ENCODE data around the gene GATAD2A.

Gene GATAD2A

DNA sequence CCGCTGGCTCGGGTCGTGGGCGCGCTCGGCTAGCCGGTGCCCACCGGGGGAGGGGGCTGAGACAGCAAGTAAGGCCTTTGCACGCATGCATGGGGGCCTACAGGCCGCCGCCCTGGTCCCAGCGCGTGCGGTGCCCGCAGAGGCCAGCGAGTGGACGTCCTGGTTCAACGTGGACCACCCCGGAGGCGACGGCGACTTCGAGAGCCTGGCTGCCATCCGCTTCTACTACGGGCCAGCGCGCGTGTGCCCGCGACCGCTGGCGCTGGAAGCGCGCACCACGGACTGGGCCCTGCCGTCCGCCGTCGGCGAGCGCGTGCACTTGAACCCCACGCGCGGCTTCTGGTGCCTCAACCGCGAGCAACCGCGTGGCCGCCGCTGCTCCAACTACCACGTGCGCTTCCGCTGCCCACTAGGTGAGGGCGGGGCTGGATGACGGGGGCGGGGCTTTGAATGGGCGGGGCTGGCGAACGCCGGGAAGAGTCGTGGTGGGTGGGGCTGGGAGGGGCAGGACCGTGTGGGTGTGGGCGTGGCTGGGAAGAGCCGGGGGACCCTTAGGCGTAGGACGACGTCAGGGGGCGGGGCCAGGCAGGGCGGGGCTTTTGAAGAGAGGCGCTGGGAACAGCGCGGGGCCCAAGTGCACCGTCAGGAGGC lies 134.7 kb downstream of the GATAD2A start:
- Histone ChIP-seq H3K9ac (ENCODE audit: low read length) (no peak overlapping the region), H4K8ac (ENCODE audit: low read length) (no peak overlapping the region), H3K27me3 (ENCODE audit: control insufficient read depth in 1 of 2, insufficient read depth in 1 of 2, low read length in 2 of 2) (peaks cover 7 to 66% of the 10 kb centered on the region in 2 experiments), H3K23ac (ENCODE audit: low read length in 2 of 2) (no peak overlapping the region), H3K79me1 (replicated peaks; ENCODE audit: low read length, poor library complexity, severe bottlenecking) (no peaks in the 10 kb centered on the region), H3K4ac (ENCODE audit: low read depth in 1 of 2, low read length in 2 of 2) (no peak overlapping the region), H2AK5ac (ENCODE audit: low read length, severe bottlenecking) (no peak overlapping the region), H3K14ac (ENCODE audit: low read length in 2 of 2) (no peak overlapping the region), H2BK120ac (ENCODE audit: low read depth, low read length) (no peak overlapping the region), H3K27ac (ENCODE audit: low read length, poor library complexity, severe bottlenecking) (no peak overlapping the region), H3K18ac (ENCODE audit: low read depth in 1 of 2, low read length in 2 of 2) (no peak overlapping the region), H3K9me3 (ENCODE audit: control insufficient read depth, low read length) (no peaks in the 10 kb centered on the region), H2BK15ac (ENCODE audit: low read depth, poor library complexity, severe bottlenecking) (no peak overlapping the region), H4K91ac (ENCODE audit: low read length) (no peak overlapping the region), H3K36me3 (ENCODE audit: control insufficient read depth in 1 of 2, insufficient read depth in 2 of 2, low read depth in 1 of 2, low read length in 2 of 2) (peaks cover 0 to 16% of the 10 kb centered on the region in 2 experiments), H3K4me1 (ENCODE audit: control insufficient read depth, insufficient read depth, low read depth, low read length) (peaks cover 14% of the 10 kb centered on the region), H3K4me3 (ENCODE audit: insufficient read depth in 1 of 2, low read depth in 1 of 2, low read length in 2 of 2) (no peak overlapping the region), H2BK5ac (ENCODE audit: low read depth, low read length, poor library complexity, severe bottlenecking) (no peak overlapping the region), H3K4me2 (ENCODE audit: low read length, poor library complexity, severe bottlenecking) (no peak overlapping the region), H2BK12ac (ENCODE audit: low read length in 2 of 2) (no peak overlapping the region), H2AFZ (ENCODE audit: low read depth, low read length) (no peak overlapping the region)
- peak; percentile 38 for DNase-seq
- WGBS = 55% methylated on average over 67 of the region's 74 CpGs

DNA sequence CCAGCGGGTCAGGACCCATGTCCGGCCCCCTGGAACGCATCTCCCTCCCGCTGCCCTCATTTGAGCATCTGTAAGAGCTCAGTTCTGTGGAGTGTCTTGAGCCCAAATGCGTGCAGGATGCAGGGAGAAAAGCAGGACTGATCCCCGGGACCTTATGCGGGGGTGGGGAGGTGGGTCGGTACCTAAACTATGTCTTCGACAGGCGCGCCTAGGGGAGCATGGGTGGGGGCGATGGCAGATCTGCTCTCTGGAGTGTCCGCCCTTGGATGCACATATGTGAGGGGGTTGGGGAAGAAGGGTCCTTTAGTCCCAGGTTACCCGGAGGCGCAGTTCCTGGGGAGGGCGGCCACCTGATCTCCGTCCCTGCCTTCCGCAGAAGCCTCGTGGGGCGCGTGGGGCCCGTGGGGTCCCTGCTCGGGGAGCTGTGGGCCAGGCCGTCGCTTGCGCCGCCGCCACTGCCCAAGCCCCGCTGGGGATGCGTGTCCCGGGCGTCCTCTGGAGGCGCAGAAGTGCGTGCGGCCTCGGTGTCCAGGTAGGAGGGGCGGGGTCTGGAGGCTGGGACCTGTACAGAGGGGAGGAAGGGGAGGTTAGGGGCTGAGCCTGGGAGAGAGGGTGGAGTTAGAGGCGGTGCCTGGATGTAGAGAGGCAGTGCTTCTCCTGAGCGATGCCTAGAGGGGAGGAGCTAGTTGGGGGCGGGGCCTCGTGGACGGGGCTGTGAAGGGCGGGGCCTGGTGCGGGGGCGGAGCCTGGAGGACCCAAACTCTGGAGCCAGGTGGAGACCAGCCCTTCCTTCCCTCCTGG lies 135.4 kb downstream of the GATAD2A start:
- H3K14ac ChIP-seq (ENCODE audit: low read length in 2 of 2) = no peak overlapping the region
- peaks cover 14% of the 10 kb centered on the region for H3K4me1 ChIP-seq (ENCODE audit: control insufficient read depth, insufficient read depth, low read depth, low read length)
- H2AFZ ChIP-seq (ENCODE audit: low read depth, low read length) = peak overlapping the region; percentile 29
- H2BK5ac ChIP-seq (ENCODE audit: low read depth, low read length, poor library complexity, severe bottlenecking) = no peak overlapping the region
- no peak overlapping the region for H3K4me3 ChIP-seq (ENCODE audit: insufficient read depth in 1 of 2, low read depth in 1 of 2, low read length in 2 of 2)
- H3K79me1 ChIP-seq (replicated peaks; ENCODE audit: low read length, poor library complexity, severe bottlenecking) = no peaks in the 10 kb centered on the region
- H2BK120ac ChIP-seq (ENCODE audit: low read depth, low read length) = no peak overlapping the region
- H3K4ac ChIP-seq (ENCODE audit: low read depth in 1 of 2, low read length in 2 of 2) = no peak overlapping the region
- DNase-seq = peak; percentile 43
- no peak overlapping the region for H3K23ac ChIP-seq (ENCODE audit: low read length in 2 of 2)
- H2AK5ac ChIP-seq (ENCODE audit: low read length, severe bottlenecking) = no peak overlapping the region
- H3K27ac ChIP-seq (ENCODE audit: low read length, poor library complexity, severe bottlenecking) = no peak overlapping the region
- no peak overlapping the region for H2BK15ac ChIP-seq (ENCODE audit: low read depth, poor library complexity, severe bottlenecking)
- H3K9me3 ChIP-seq (ENCODE audit: control insufficient read depth, low read length) = no peaks in the 10 kb centered on the region
- H4K91ac ChIP-seq (ENCODE audit: low read length) = no peak overlapping the region
- peaks cover 7 to 66% of the 10 kb centered on the region in 2 experiments for H3K27me3 ChIP-seq (ENCODE audit: control insufficient read depth in 1 of 2, insufficient read depth in 1 of 2, low read length in 2 of 2)
- H3K9ac ChIP-seq (ENCODE audit: low read length) = no peak overlapping the region
- 20% methylated on average over 45 of the region's 45 CpGs for WGBS
- H3K18ac ChIP-seq (ENCODE audit: low read depth in 1 of 2, low read length in 2 of 2) = peak overlapping the region in 1 of 2 experiments; percentile 34
- H3K4me2 ChIP-seq (ENCODE audit: low read length, poor library complexity, severe bottlenecking) = no peak overlapping the region
- H3K36me3 ChIP-seq (ENCODE audit: control insufficient read depth in 1 of 2, insufficient read depth in 2 of 2, low read depth in 1 of 2, low read length in 2 of 2) = peaks cover 0 to 9% of the 10 kb centered on the region in 2 experiments
- no peak overlapping the region for H4K8ac ChIP-seq (ENCODE audit: low read length)
- no peak overlapping the region for H2BK12ac ChIP-seq (ENCODE audit: low read length in 2 of 2)

DNA sequence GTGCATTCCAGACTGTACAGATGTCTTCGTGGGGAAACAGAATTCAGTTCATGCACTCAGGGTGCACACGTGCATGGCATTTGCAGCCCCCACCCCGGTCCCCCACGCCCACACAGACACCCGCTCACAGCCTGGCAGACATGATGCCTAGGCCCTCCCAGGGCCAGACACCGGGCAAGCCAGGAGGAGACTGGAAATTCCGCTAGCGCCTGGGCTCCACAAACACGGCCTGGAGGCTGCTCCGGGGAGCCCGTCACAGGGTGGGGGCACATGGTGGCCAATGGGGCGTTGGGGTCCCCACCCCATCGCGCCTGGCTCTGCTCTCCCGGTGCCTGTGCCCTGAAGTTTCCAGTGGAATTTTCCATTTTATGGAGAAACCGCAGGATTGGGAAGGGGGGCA lies 136.1 kb downstream of the GATAD2A start:
- Histone ChIP-seq H3K27me3 (ENCODE audit: control insufficient read depth in 1 of 2, insufficient read depth in 1 of 2, low read length in 2 of 2) (peaks cover 7 to 72% of the 10 kb centered on the region in 2 experiments), H2AFZ (ENCODE audit: low read depth, low read length) (no peak overlapping the region), H3K4ac (ENCODE audit: low read depth in 1 of 2, low read length in 2 of 2) (no peak overlapping the region), H3K9me3 (ENCODE audit: control insufficient read depth, low read length) (no peaks in the 10 kb centered on the region), H3K23ac (ENCODE audit: low read length in 2 of 2) (no peak overlapping the region), H3K36me3 (ENCODE audit: control insufficient read depth in 1 of 2, insufficient read depth in 2 of 2, low read depth in 1 of 2, low read length in 2 of 2) (peaks cover 0 to 8% of the 10 kb centered on the region in 2 experiments), H3K4me2 (ENCODE audit: low read length, poor library complexity, severe bottlenecking) (no peak overlapping the region), H2AK5ac (ENCODE audit: low read length, severe bottlenecking) (no peak overlapping the region), H2BK120ac (ENCODE audit: low read depth, low read length) (no peak overlapping the region), H2BK5ac (ENCODE audit: low read depth, low read length, poor library complexity, severe bottlenecking) (no peak overlapping the region), H3K27ac (ENCODE audit: low read length, poor library complexity, severe bottlenecking) (no peak overlapping the region), H3K4me3 (ENCODE audit: insufficient read depth in 1 of 2, low read depth in 1 of 2, low read length in 2 of 2) (no peak overlapping the region), H3K14ac (ENCODE audit: low read length in 2 of 2) (peak overlapping the region in 1 of 2 experiments; percentile 36), H3K9ac (ENCODE audit: low read length) (no peak overlapping the region), H3K4me1 (ENCODE audit: control insufficient read depth, insufficient read depth, low read depth, low read length) (peaks cover 14% of the 10 kb centered on the region), H2BK15ac (ENCODE audit: low read depth, poor library complexity, severe bottlenecking) (no peak overlapping the region), H3K18ac (ENCODE audit: low read depth in 1 of 2, low read length in 2 of 2) (no peak overlapping the region), H2BK12ac (ENCODE audit: low read length in 2 of 2) (no peak overlapping the region), H4K91ac (ENCODE audit: low read length) (no peak overlapping the region), H4K8ac (ENCODE audit: low read length) (no peak overlapping the region), H3K79me1 (replicated peaks; ENCODE audit: low read length, poor library complexity, severe bottlenecking) (no peaks in the 10 kb centered on the region)
- 91% methylated on average over 16 of the region's 16 CpGs for WGBS
- DNase-seq = no peak

DNA sequence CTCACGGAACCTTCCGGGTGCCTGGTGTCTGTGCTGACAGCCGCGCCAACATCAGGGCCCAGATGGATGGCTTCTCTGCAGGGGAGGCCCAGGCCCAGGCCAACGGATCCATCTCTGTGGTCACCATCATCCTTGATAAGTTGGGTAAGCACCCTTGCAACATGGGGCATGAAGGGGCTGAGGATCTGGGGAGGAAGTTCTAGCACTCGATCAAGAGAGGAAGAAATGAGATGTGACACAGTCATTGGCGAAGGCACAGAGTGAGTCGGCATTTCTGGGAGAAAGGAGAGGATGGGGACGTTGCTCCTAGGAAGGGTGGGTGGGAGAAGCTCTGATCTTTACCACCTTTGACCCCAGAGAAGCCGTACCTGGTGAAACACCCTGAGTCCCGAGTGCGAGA lies 137.0 kb downstream of the GATAD2A start:
- H2BK5ac ChIP-seq (ENCODE audit: low read depth, low read length, poor library complexity, severe bottlenecking) = no peak overlapping the region
- H3K79me1 ChIP-seq (replicated peaks; ENCODE audit: low read length, poor library complexity, severe bottlenecking) = no peaks in the 10 kb centered on the region
- H4K8ac ChIP-seq (ENCODE audit: low read length) = no peak overlapping the region
- H3K36me3 ChIP-seq (ENCODE audit: control insufficient read depth in 1 of 2, insufficient read depth in 2 of 2, low read depth in 1 of 2, low read length in 2 of 2) = peaks cover 0 to 8% of the 10 kb centered on the region in 2 experiments
- no peak overlapping the region for H2AK5ac ChIP-seq (ENCODE audit: low read length, severe bottlenecking)
- peaks cover 14% of the 10 kb centered on the region for H3K4me1 ChIP-seq (ENCODE audit: control insufficient read depth, insufficient read depth, low read depth, low read length)
- no peak overlapping the region for H3K14ac ChIP-seq (ENCODE audit: low read length in 2 of 2)
- no peak overlapping the region for H3K18ac ChIP-seq (ENCODE audit: low read depth in 1 of 2, low read length in 2 of 2)
- 93% methylated on average over 12 of the region's 12 CpGs for WGBS
- no peak overlapping the region for H2AFZ ChIP-seq (ENCODE audit: low read depth, low read length)
- no peak overlapping the region for H3K27ac ChIP-seq (ENCODE audit: low read length, poor library complexity, severe bottlenecking)
- H3K4me2 ChIP-seq (ENCODE audit: low read length, poor library complexity, severe bottlenecking) = no peak overlapping the region
- H3K23ac ChIP-seq (ENCODE audit: low read length in 2 of 2) = no peak overlapping the region
- no peak overlapping the region for H3K9ac ChIP-seq (ENCODE audit: low read length)
- DNase-seq = no peak
- H2BK12ac ChIP-seq (ENCODE audit: low read length in 2 of 2) = no peak overlapping the region
- H3K9me3 ChIP-seq (ENCODE audit: control insufficient read depth, low read length) = no peaks in the 10 kb centered on the region
- peak overlapping the region in 1 of 2 experiments; percentile 12 for H3K4me3 ChIP-seq (ENCODE audit: insufficient read depth in 1 of 2, low read depth in 1 of 2, low read length in 2 of 2)
- H4K91ac ChIP-seq (ENCODE audit: low read length) = no peak overlapping the region
- H3K4ac ChIP-seq (ENCODE audit: low read depth in 1 of 2, low read length in 2 of 2) = no peak overlapping the region
- no peak overlapping the region for H2BK120ac ChIP-seq (ENCODE audit: low read depth, low read length)
- no peak overlapping the region for H2BK15ac ChIP-seq (ENCODE audit: low read depth, poor library complexity, severe bottlenecking)
- peaks cover 7 to 81% of the 10 kb centered on the region in 2 experiments for H3K27me3 ChIP-seq (ENCODE audit: control insufficient read depth in 1 of 2, insufficient read depth in 1 of 2, low read length in 2 of 2)

Data from mesenchymal stem cell (in vitro differentiated cells and primary cell).